WTC11 (cell line): Measurements from ENCODE around the gene SELPLG.

Experiments
- SP1 ChIP-seq: sonication (generic); formaldehyde crosslinking; conservative IDR thresholded peaks from 2 replicates; pipeline ENCODE4 v1.8.1; 2022; ENCODE audit warnings: missing genetic modification reagents
- TCF7 ChIP-seq: sonication (generic); formaldehyde crosslinking; IDR thresholded peaks from 2 replicates; pipeline ENCODE4 v1.8.0; 2022; ENCODE audit warnings: mild to moderate bottlenecking, low read depth, missing genetic modification reagents, moderate library complexity
- TF ChIP-seq, protein P1 (sequence below): sonication (generic); formaldehyde crosslinking; IDR thresholded peaks from 2 replicates; pipeline ENCODE4 v1.8.1; 2023; ENCODE audit warnings: mild to moderate bottlenecking, missing genetic modification reagents, moderate library complexity

DNA sequence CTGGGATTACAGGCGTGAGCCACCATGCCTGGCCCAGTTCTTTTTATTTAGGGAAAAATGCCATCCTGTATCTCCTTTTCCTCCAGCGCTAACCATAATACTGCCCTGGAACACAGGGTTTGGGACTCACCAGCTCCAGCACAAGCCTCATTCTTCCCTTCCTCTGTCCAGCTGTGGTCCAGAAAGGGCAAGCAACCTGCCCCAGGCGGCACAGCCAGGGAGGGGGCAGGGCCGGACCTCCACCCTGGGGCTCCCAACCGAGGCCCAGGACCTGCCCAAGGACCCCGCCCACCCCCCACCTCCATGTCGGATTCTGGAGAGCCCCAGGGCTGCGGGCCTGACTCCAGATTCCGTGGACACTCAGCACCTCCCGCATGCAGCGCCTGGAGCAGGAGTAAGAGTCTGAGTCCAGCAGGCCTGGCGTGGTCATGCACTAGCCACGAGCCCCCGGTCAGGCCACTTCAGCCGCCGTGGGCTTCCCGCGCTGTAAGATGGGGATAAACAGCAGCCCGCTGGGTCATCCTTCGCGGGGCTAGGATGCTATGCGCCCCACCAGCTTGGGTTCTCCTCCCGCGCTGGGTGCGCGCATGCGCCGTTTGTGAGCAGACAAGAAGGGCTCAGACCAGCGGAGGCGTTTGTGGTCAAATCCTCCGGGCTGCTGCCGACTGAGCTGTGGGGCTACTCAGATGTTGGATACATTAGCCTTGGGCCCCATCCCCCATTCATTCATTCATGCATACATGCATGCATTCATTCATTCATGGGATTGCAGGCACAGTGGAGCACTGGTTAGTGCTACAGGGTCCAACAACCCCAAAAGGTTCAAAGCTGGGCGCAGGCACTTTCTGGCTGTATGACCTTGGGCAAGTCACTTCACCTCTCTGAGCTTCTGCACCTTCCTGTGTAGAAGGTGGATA is 52.1 kb downstream of the SELPLG start:
- TF ChIP-seq, protein P1, sequence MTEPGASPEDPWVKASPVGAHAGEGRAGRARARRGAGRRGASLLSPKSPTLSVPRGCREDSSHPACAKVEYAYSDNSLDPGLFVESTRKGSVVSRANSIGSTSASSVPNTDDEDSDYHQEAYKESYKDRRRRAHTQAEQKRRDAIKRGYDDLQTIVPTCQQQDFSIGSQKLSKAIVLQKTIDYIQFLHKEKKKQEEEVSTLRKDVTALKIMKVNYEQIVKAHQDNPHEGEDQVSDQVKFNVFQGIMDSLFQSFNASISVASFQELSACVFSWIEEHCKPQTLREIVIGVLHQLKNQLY (CRISPR knock-in tag), result no peak
- TF ChIP-seq TCF7 (CRISPR knock-in tag), result no peak
- no peak for TF ChIP-seq SP1 (CRISPR knock-in tag)
